Fibroblast of skin of back (primary cell): ENCODE results near the gene KIF21B.

ENCODE experiments used
- DNase-seq: peaks from one replicate; pipeline ENCODE4 v3.0.0-alpha.2; 2013

Gene KIF21B

DNA sequence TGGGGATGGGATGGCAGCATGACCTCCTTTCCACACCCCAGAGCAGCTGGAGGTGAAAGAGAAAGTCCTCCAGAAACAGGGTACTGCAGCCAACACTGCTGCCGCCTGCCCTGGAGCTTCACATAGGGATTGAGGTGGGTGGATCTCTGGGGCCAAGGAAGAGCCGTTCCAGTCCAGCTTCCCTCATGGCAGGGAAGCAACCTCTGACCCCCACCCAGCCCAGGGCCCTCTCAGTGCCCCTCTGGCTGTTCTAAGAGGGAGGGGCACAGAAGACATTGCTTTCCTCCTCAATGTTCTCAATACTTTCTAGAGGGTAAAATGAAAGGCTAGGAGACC lies 5.7 kb downstream of the KIF21B start:
- no peak for DNase-seq

- peak; percentile 73 for DNase-seq
Observed at GRCh38 chr1:201016943-201017827, 6.3 kb downstream of the KIF21B start.

- peak; percentile 57 for DNase-seq
Observed at GRCh38 chr1:201016211-201016651, 7.3 kb downstream of the KIF21B start.

GRCh38 chr1:201015551-201016091 lies 7.9 kb downstream of the KIF21B start:
- DNase-seq, result no peak

DNA sequence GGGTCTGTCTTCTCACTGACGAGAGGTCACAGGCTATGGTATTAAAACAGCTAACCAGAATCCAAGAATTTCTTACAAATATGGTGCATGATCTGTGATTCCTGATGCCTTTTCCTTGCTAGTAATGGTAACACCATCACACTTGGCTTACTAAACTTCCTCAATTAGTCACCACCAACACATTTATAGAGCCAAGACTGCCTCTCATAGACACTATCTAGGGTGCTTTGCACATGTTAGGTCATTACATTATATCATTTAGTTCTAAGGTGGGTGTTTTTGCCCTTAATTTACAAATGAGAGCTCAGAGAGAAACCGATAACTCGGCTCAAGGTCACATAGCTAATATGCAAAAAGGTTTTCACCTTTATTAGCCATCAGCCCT lies 8.7 kb downstream of the KIF21B start:
- DNase-seq, result no peak

DNA sequence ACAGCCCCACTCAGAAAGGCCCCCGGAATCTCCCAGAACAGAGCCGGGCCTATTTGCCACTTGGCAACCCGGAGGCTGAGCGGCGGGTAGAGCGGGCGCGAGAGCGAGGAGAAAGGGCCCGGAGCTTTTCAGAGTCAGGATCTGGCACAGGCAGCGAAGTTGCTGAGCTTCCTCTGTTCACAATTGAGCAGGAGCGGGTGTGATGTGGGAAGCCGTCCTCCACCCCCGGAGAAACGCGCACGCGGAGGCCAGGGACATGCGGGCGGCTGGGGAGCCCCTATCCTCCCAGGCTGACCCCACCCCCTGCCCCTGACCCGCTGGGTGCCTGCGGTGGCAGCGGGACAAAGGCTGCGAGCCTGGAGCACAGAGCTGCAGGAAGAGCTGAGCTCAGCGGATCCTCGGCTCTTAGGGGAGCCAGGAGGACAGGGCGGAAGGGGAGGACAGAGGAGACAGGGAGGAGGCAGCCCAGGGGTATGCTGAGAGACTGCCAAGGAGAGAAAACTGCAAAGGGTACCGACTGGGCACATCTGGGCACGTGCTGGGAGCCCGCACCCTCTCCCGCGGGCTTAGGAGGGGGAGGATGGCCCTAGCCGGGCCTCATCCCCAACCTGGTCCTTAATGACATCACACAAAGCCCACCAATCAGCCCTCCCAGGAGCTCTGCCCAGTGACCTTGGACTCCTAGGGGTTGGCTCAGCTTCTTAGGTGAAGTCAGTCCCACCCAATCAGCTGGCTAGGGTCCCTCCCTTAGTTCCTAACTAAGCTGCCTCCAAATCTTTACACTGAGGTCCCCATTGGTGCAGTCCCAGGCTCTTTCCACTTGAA lies 9.3 kb downstream of the KIF21B start:
- DNase-seq, result no peak

DNA sequence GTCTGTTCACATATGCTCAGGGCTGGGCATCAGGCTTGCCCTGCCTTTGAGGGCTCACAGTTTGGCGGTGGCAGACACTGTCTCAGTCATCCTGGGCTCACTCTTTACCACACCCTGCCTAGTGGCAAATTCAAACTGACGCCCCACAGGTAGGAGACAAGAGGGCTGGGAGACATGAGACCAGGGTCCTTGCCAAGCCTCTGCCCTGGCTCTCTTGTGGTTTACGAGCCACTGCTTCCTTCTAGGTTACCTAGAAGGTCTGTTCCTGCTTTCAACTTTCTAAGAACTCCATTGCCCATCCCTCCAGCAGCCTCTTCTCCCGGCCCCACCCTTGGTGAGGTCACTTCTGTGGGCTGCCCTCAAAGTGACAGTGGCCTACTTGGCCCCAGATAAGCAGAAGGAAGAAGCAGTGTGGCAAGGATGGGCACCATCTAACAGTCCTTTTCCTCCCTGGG lies 10.5 kb downstream of the KIF21B start:
- no peak for DNase-seq

DNA sequence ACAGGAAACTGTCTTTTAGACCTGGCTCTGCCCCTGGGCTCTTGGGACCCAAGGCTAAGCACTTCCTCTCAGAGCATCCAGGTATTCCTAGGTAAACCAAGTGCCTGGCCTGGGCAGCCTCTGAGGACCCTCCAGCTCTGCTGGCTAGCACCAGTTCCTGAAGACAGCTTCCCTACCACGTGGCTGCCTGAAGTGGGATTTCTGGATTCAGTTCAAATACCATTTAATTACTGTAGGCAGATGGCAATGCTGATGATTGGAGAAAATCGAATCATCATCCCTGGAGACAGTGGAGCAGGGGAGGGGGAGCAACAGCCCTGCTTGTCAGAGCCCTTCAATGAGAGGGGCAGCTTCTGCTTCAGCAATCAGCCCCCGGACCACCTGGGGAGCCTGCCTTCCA lies 11.9 kb downstream of the KIF21B start:
- no peak for DNase-seq

- no peak for DNase-seq
Observed at GRCh38 chr1:201009962-201010645, 13.4 kb downstream of the KIF21B start.

GRCh38 chr1:201008666-201009360 lies 14.7 kb downstream of the KIF21B start:
- DNase-seq, result no peak

- no peak for DNase-seq
Observed at GRCh38 chr1:201007481-201007880, 16.0 kb downstream of the KIF21B start.

GRCh38 chr1:201006450-201006849 lies 17.1 kb downstream of the KIF21B start:
- DNase-seq, result no peak

- DNase-seq, result no peak
Observed at GRCh38 chr1:201004732-201005131, 18.8 kb downstream of the KIF21B start.

GRCh38 chr1:201004154-201004553 lies 19.4 kb downstream of the KIF21B start:
- DNase-seq, result no peak

DNA sequence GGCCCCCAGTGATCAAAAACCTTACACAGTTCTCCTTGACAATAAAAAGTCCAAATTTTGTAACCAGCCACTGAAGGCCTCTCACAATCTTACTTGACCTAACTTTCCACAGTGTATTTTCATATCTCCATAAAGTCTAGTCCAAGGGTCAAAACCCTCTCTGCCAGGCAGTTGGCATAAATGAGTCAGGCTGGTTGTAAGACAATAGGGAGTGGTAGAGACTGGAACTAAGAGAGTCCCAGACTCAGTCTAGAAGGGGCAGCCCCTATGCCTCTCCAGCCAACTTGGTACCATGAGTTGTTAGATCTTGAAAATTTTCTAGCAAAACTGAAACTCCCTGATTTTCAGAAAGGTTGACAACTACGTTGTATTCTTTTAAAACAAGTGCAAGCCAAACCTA lies 21.0 kb downstream of the KIF21B start:
- no peak for DNase-seq

DNA sequence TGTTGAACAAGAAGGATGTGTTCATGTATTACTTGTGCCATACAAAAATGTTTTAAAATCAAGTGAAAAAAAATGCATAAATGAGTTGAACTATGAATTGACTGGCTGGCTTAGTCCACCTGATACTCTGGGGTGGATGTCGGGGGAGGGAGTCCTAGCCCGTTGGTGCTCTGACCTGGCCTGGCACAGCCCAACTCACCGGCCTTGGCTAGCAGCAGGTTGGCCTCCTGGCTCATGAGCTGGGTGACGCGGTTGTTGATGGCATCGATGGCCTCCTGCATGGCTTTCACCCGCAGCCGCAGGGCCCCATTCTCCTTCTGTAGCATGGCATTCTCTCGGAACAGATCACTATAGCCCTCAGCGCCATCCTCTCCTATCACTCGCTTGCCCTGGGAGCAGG lies 21.6 kb downstream of the KIF21B start:
- DNase-seq, result no peak

- DNase-seq, result no peak
Observed at GRCh38 chr1:201000391-201000790, 23.1 kb downstream of the KIF21B start.

GRCh38 chr1:200999667-201000066 lies 23.8 kb downstream of the KIF21B start:
- DNase-seq, result no peak

- no peak for DNase-seq
Observed at GRCh38 chr1:200998323-200998722, 25.2 kb downstream of the KIF21B start.

- no peak for DNase-seq
Observed at GRCh38 chr1:200992382-200993048, 31.0 kb downstream of the KIF21B start.

DNA sequence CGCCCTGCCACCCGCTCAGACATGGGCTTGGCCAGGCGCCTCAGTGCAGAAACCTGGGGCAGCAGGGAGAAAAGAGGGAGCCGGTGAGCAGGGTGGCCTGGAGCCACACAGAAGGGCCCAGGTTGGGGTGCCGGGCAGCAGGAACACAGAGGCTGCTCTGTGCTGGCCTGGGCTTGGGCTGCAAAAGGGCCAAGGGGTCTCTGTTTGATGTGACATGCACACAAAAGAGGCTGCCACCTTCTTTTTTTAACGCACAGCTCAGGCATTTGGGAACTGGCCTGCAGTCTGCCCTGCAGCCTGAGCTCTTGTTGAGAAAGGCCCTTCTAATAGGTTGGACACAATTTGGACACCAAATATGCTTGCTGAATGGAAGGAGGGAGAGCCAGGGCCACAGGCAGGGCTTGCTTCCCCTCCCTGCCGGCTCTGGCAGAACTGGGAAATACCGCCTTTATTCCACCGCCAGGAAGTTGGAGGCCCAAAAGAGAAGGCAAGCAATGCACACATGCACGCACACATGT lies 32.4 kb downstream of the KIF21B start:
- no peak for DNase-seq
